GM06990 (cell line): Measurements from ENCODE around the gene ARHGAP26.

Source experiments
- DNase-seq: peaks from one replicate; pipeline ENCODE4 v3.0.0-alpha.2; 2011; ENCODE audit not compliant: insufficient read length; ENCODE audit errors: extremely low read depth
- H3K27me3 ChIP-seq: replicated peaks from 2 replicates; pipeline ENCODE4 v1.6.0; 2011; ENCODE audit warnings: low read length; ENCODE audit not compliant: control insufficient read depth, insufficient read depth
- H3K36me3 ChIP-seq: 2 replicates; pipeline ENCODE4 v1.5.1; 2011; ENCODE audit warnings: low read length; ENCODE audit not compliant: control insufficient read depth, insufficient read depth
- H3K4me3 ChIP-seq: replicated peaks from 2 replicates; pipeline ENCODE4 v1.5.1; 2011; ENCODE audit warnings: low read depth, mild to moderate bottlenecking, control low read depth, low read length
- TF ChIP-seq, protein P1 (sequence below): IDR thresholded peaks from 2 replicates; pipeline ENCODE4 v1.5.1; 2011; ENCODE audit warnings: low read length, control low read depth, mild to moderate bottlenecking, inconsistent platforms; ENCODE audit not compliant: insufficient read depth, poor library complexity, severe bottlenecking

ARHGAP26 gene

GRCh38 chr5:143229896-143230675 lies 459.9 kb downstream of the ARHGAP26 start:
- peak; percentile 85 for DNase-seq
- TF ChIP-seq, protein P1, sequence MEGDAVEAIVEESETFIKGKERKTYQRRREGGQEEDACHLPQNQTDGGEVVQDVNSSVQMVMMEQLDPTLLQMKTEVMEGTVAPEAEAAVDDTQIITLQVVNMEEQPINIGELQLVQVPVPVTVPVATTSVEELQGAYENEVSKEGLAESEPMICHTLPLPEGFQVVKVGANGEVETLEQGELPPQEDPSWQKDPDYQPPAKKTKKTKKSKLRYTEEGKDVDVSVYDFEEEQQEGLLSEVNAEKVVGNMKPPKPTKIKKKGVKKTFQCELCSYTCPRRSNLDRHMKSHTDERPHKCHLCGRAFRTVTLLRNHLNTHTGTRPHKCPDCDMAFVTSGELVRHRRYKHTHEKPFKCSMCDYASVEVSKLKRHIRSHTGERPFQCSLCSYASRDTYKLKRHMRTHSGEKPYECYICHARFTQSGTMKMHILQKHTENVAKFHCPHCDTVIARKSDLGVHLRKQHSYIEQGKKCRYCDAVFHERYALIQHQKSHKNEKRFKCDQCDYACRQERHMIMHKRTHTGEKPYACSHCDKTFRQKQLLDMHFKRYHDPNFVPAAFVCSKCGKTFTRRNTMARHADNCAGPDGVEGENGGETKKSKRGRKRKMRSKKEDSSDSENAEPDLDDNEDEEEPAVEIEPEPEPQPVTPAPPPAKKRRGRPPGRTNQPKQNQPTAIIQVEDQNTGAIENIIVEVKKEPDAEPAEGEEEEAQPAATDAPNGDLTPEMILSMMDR: no peak
- H3K36me3 ChIP-seq: no peaks in the 10 kb centered on the region
- no peaks in the 10 kb centered on the region for H3K27me3 ChIP-seq
- no peak overlapping the region; the same call in 1 of the 2 replicates for H3K4me3 ChIP-seq

DNA sequence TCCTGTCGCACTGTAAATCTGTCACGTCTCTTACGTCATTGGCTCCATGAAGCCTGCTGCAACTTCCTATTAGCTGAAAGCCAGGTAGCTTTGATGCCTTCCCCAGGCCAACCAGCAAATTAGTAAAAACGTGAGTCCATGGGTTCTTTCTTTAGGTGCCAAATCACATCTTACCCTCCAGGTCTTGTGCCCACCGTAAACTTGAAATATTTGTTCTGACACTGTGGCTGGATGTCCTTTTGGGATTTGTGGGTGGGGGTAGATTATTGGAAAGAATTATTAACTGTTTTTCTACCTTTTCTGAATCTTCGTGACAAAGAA lies 460.5 kb downstream of the ARHGAP26 start:
- no peak for DNase-seq
- no peaks in the 10 kb centered on the region for H3K27me3 ChIP-seq
- H3K4me3 ChIP-seq: no peak overlapping the region
- H3K36me3 ChIP-seq: no peaks in the 10 kb centered on the region
- TF ChIP-seq, protein P1: no peak

DNA sequence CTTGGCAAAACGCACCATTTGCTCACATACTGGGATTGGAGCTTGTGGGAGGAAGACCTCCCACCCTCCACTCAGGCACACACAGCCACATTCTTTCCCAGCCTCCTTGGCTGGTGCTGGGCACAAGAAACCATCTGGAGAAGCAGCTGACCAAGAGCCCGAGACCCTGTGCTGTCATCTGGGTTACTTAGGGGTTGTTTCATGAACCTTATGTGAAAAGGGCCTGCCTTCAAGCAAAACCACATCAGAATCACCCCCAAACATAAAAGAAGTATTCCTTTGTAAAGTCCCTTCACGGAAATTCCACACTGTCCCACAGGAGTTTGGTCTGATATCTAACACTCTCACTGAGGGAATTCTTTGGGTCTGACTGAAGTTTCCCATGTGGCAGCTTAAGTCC lies 461.2 kb downstream of the ARHGAP26 start:
- Histone ChIP-seq H3K4me3 (no peak overlapping the region), H3K36me3 (no peaks in the 10 kb centered on the region), H3K27me3 (no peaks in the 10 kb centered on the region)
- TF ChIP-seq, protein P1: no peak
- no peak for DNase-seq

DNA sequence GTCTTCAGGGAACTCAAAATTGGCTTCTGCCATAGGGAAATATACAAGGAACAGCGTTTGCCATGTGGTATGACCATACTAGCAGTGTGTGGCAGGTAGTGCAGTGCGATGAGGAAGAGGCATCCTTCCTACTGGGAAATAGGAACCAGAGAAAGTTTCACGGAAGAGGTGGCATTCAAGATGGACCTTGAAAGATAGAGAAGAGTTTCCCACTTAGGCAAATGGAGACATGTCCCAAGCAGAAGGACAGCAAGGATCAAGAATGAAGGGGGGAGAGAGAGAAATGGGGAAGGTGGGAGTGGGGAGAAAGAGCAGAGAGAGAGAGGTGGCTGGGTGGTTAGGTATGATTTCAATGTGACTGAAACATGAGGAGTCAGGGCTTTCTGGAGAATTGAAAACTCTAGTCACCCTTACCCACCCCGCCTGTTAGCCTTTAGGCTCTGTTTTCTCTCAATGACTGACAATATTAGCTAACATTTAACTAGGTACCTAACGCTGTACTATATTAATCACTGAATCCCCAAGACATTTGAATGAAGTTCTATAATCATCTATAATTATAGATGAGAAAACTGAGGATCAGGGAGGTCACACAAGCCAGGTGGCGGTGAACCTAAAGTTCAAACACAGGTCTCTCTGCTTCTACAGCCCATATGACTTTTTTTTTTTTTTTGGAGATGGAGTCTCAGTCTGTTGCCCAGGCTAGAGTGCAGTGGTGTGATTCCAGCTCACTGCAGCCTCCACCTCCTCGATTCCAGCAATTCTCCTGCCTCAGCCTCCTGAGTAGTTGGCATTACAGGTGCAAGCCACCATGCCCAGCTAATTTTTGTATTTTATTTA lies 462.0 kb downstream of the ARHGAP26 start:
- TF ChIP-seq, protein P1: no peak
- no peaks in the 10 kb centered on the region for H3K27me3 ChIP-seq
- H3K36me3 ChIP-seq: no peaks in the 10 kb centered on the region
- no peak overlapping the region for H3K4me3 ChIP-seq
- DNase-seq: no peak

DNA sequence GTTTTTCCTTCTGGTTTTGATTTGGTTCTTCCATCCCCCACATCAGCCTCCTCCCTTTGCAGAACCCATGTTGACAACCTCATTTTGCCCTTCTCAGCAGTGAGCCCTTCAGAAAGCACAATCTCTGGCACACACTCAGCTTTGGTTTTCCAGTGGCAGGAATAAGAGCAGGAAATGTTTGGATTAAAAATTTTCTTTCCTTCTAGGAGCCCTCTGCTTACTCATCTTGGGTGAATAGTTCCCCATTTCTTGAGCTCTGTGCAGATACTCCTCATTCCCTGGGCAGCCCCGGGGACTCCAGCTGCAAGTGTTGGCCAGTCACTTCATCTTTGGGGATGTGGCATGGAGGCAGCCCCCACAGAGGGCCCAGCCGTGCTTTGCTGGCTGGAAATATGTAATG lies 462.9 kb downstream of the ARHGAP26 start:
- Histone ChIP-seq H3K4me3 (no peak overlapping the region), H3K27me3 (no peaks in the 10 kb centered on the region), H3K36me3 (no peaks in the 10 kb centered on the region)
- TF ChIP-seq, protein P1: no peak
- DNase-seq: no peak
